Tibial artery (tissue), 4 donors: ENCODE data around the gene ANKRD18B.
"Not testable (repeated sequence)": the region's sequence is repeated elsewhere in the genome, so short reads cannot be mapped to it uniquely, and the experiment has no call there.

ENCODE experiments used
- DNase-seq, 2 donors: peaks; one replicate each; pipeline ENCODE4 v3.0.0-alpha.2; 2019
- H3K27ac ChIP-seq, 2 donors: fragments of 200-600 bp; sonication (generic) in 1 of 2; 1 replicate in 1 of 2; 2 replicates in 1 of 2; pipeline ENCODE4 v1.5.1; 2018 to 2019; ENCODE audit warnings: mild to moderate bottlenecking in 1 of 2
- H3K27me3 ChIP-seq, 2 donors: fragments of 200-600 bp; sonication (generic) in 1 of 2; one replicate each; pipeline versions ENCODE4 v1.5.1 to v1.6.0; 2016 to 2019
- H3K36me3 ChIP-seq, 3 donors: fragments of 200-600 bp; sonication (generic) in 2 of 3; one replicate each; pipeline ENCODE4 v1.5.1; 2016 to 2019; ENCODE audit warnings: mild to moderate bottlenecking in 2 of 3
- H3K4me1 ChIP-seq, 4 donors: fragments of 200-600 bp; sonication (generic) in 2 of 4; 1 replicate in 3 of 4; 2 replicates in 1 of 4; pipeline ENCODE4 v1.5.1; 2016 to 2019
- H3K4me3 ChIP-seq, 2 donors: fragments of 200-600 bp; sonication (generic) in 1 of 2; 1 replicate in 1 of 2; 2 replicates in 1 of 2; pipeline ENCODE4 v1.5.1; 2018 to 2019; ENCODE audit warnings: mild to moderate bottlenecking in 2 of 2
- H3K9me3 ChIP-seq, 3 donors: fragments of 200-600 bp; sonication (generic) in 1 of 3; one replicate each; pipeline ENCODE4 v1.5.1; 2016 to 2019
- intact Hi-C: fragments of 100-400 bp; cut with DNase I; formaldehyde crosslinking; loops from one replicate; pipeline ENCODE4 v1.15.0; 2023; ENCODE audit warnings: low total_unique reads
- TF ChIP-seq, protein P1 (sequence below), 2 experiments: fragments of 200-600 bp in 1 of 2; fragments of 450-650 bp in 1 of 2; IDR thresholded peaks; one replicate each; pipeline ENCODE4 v1.5.1; 2017 to 2019; ENCODE audit warnings: antibody characterized with exemption in 2 of 2, mild to moderate bottlenecking in 1 of 2, moderate library complexity in 1 of 2

ANKRD18B gene

DNA sequence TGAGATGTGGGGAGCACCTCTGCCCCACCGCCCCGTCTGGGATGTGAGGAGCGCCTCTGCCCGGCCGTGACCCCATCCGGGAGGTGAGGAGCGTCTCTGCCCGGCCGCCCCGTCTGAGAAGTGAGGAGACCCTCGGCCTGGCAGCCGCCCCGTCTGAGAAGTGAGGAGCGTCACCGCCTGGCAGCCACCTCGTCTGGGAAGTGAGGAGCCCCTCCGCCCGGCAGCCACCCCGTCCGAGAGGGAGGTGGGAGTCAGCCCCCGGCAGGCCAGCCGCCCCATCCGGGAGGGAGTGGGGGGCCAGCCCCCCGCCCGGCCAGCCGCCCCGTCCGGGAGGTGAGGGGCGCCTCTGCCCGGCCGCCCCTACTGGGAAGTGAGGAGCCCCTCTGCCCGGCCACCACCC lies 76.9 kb downstream of the ANKRD18B start:
- H3K4me3 ChIP-seq, H3K4me1 ChIP-seq, H3K9me3 ChIP-seq, intact Hi-C loops, H3K36me3 ChIP-seq, H3K27me3 ChIP-seq, DNase-seq, H3K27ac ChIP-seq: not testable (repeated sequence)

- H3K4me1 ChIP-seq, H3K4me3 ChIP-seq, H3K27ac ChIP-seq, H3K27me3 ChIP-seq, DNase-seq, H3K9me3 ChIP-seq, intact Hi-C loops, H3K36me3 ChIP-seq: not testable (repeated sequence)
Measured at GRCh38 chr9:33604249-33604648, 80.2 kb downstream of the ANKRD18B start.

DNA sequence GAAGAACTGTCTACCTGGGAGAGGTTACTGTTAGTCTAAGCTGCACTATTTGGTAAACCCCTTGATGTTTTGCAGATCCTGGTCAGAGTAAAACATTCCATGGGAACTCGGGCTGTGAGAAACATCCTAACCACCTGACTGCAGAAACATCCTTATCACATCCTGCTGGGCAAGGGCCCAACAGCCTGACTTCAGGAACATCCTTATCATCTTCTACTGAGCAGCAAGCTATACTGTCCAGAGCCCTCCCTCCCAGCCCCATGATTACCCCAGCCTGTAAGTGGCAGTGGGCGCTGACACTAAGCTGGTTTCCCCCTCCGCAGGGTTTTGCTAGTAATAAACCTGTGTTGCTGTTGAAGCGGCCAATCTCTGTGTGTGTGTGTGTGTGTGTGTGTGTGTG lies 80.9 kb downstream of the ANKRD18B start:
- H3K27me3 ChIP-seq, DNase-seq, H3K9me3 ChIP-seq, H3K36me3 ChIP-seq, H3K4me3 ChIP-seq, intact Hi-C loops, H3K27ac ChIP-seq, H3K4me1 ChIP-seq: not testable (repeated sequence)

- Histone ChIP-seq H3K36me3 (no peaks in the 10 kb centered on the region), H3K27ac (no peak overlapping the region), H3K4me1 (no peaks in the 10 kb centered on the region), H3K27me3 (no peaks in the 10 kb centered on the region), H3K4me3 (no peak overlapping the region), H3K9me3 (peaks cover 0 to 6% (median 0%) of the 10 kb centered on the region in 3 donors)
- no peak for DNase-seq
- intact Hi-C loops, result no loop called here
- TF ChIP-seq, protein P1, sequence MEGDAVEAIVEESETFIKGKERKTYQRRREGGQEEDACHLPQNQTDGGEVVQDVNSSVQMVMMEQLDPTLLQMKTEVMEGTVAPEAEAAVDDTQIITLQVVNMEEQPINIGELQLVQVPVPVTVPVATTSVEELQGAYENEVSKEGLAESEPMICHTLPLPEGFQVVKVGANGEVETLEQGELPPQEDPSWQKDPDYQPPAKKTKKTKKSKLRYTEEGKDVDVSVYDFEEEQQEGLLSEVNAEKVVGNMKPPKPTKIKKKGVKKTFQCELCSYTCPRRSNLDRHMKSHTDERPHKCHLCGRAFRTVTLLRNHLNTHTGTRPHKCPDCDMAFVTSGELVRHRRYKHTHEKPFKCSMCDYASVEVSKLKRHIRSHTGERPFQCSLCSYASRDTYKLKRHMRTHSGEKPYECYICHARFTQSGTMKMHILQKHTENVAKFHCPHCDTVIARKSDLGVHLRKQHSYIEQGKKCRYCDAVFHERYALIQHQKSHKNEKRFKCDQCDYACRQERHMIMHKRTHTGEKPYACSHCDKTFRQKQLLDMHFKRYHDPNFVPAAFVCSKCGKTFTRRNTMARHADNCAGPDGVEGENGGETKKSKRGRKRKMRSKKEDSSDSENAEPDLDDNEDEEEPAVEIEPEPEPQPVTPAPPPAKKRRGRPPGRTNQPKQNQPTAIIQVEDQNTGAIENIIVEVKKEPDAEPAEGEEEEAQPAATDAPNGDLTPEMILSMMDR (IDR thresholded peaks at IDR 0.05), result no peak
Measured at GRCh38 chr9:33611358-33611757, 87.3 kb downstream of the ANKRD18B start.

DNA sequence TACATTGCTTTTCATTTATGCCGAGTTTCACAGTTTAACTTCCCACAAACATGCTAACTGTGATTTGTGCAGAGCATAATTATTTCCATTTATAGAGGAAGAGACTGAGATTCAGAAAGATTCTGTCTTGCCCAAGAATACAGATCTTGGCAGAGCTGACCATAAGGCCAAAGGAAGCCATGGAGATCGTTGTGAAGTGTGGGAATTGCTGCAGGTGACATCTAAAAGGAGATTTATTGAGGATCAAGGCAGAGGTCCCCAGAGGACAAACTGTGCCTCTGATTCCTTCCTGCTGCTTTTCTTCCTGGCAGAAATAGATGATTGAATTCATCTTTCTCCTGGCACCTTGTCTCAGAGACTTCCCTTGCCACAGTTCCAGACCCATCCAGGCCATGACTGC lies 88.4 kb downstream of the ANKRD18B start:
- DNase-seq, H3K4me3 ChIP-seq, intact Hi-C loops: not testable (repeated sequence)

DNA sequence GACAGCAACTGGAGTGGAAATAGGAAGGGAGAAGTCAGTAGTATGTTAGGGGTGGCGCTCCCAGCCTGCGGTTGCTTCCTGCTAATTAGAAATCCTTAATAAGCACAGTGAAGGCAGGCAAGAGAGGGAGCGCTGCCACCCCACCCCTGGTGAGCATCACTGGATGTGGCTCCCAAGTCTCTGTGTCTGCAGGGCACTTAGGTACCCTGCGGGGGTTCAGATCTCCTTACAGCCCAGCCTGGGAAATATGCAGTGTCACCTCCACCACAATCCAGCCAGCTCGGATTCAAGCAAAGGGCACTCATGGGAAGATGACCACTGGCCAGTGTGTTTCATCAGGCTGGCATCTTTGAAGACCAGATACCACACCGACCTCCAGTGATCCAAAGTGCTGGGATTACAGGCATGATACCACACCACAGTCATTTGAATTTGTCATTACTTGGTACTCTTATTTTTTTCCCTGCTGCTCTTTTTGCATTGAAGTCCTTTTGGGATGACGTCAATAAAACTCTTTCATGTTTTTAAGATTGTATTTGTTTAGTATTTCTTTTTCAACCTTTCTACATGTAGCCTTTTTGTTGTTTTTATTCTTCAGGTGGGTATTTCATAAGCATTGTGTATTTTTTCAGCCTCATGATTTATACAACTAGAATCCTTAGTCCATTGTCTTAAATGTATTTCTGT lies 90.1 kb downstream of the ANKRD18B start:
- no peak for DNase-seq
- Histone ChIP-seq H3K36me3 (no peaks in the 10 kb centered on the region), H3K4me1 (no peaks in the 10 kb centered on the region), H3K9me3 (peaks cover 0 to 6% (median 0%) of the 10 kb centered on the region in 3 donors), H3K27ac (no peak overlapping the region), H3K27me3 (peaks cover 0 to 8% of the 10 kb centered on the region in 2 donors), H3K4me3 (no peak overlapping the region)
- TF ChIP-seq, protein P1 (IDR thresholded peaks at IDR 0.05), result no peak
- intact Hi-C loops, result no loop called here

More for the DNA sequence above, 88.4 kb downstream of the ANKRD18B start:
- H3K36me3 ChIP-seq, H3K4me1 ChIP-seq, H3K9me3 ChIP-seq, H3K27ac ChIP-seq, H3K27me3 ChIP-seq: not testable (repeated sequence)

DNA sequence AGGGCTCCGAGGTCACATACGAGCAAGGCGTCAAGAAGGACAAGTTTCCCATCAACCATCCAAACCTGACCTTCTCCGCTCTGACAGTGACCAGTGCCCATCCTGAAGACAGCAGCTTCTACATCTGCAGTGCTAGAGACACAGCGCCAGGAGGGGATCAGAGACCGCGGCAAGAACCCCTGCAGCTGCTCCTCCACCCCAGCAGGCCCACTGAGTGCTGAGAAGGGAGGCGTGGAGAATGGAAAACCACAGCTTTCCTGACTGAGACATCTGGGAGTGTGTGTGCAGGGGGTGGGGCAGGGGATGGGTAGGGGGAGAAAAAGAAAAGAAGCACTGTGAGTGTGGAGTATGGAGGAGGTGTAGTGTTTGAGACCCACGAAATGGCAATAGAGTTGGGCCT lies 94.3 kb downstream of the ANKRD18B start:
- H3K27me3 ChIP-seq, intact Hi-C loops, H3K9me3 ChIP-seq, DNase-seq, H3K36me3 ChIP-seq, H3K27ac ChIP-seq, H3K4me3 ChIP-seq, H3K4me1 ChIP-seq: not testable (repeated sequence)

GRCh38 chr9:33619666-33620404 lies 95.8 kb downstream of the ANKRD18B start:
- Histone ChIP-seq H3K9me3 (no peaks in the 10 kb centered on the region), H3K4me1 (no peaks in the 10 kb centered on the region), H3K27me3 (peaks cover 0 to 17% of the 10 kb centered on the region in 2 donors), H3K4me3 (no peak overlapping the region), H3K36me3 (no peaks in the 10 kb centered on the region), H3K27ac (no peak overlapping the region)
- TF ChIP-seq, protein P1 (IDR thresholded peaks at IDR 0.05), result no peak
- intact Hi-C loops, result no loop called here
- no peak for DNase-seq
